Fibroblast of lung (primary cell): Measurements from ENCODE around the gene NHS. TPM values are rescaled to one million over a fixed set of nuclear protein-coding genes. Genes with fewer than 3 reads are reported as not detected.

Experiments used
- DNase-seq, 2 donors: peaks; one replicate each; pipeline versions ENCODE4 v3.0.0 to v3.0.0-alpha.2; 2010; ENCODE audit warnings: low read depth in 2 of 2
- H2AFZ ChIP-seq: 2 replicates; pipeline ENCODE4 v1.5.1; 2012; ENCODE audit warnings: low read length, control low read depth, inconsistent platforms
- H3K27ac ChIP-seq: 2 replicates; pipeline ENCODE4 v1.5.1; 2011; ENCODE audit warnings: low read length, control low read depth; ENCODE audit not compliant: insufficient read depth
- H3K27me3 ChIP-seq: 2 replicates; pipeline ENCODE4 v1.5.1; 2011; ENCODE audit warnings: mild to moderate bottlenecking, low read length; ENCODE audit not compliant: control insufficient read depth, insufficient read depth
- H3K36me3 ChIP-seq: 2 replicates; pipeline ENCODE4 v1.5.1; 2011; ENCODE audit warnings: low read length; ENCODE audit not compliant: control insufficient read depth, insufficient read depth
- H3K4me1 ChIP-seq: 2 replicates; pipeline ENCODE4 v1.5.1; 2011; ENCODE audit warnings: low read length; ENCODE audit not compliant: control insufficient read depth, insufficient read depth; ENCODE audit errors: extremely low read depth
- H3K4me2 ChIP-seq: 2 replicates; pipeline ENCODE4 v1.5.1; 2011; ENCODE audit warnings: low read length, control low read depth; ENCODE audit not compliant: insufficient read depth; ENCODE audit errors: extremely low read depth
- H3K4me3 ChIP-seq, 4 experiments: fragments of 200-600 bp in 1 of 4; sonication (generic) in 1 of 4; replicated peaks in 1 of 4; 2 replicates each; pipeline ENCODE4 v1.5.1; 2011 to 2016; ENCODE audit warnings: low read length in 4 of 4, low read depth in 3 of 4, mild to moderate bottlenecking in 3 of 4, control low read depth in 2 of 4, inconsistent platforms in 1 of 4, mixed read lengths in 1 of 4; ENCODE audit not compliant: insufficient read depth in 1 of 4; ENCODE audit errors: control extremely low read depth in 1 of 4
- H3K79me2 ChIP-seq: 2 replicates; pipeline ENCODE4 v1.5.1; 2012; ENCODE audit warnings: mild to moderate bottlenecking, low read length, inconsistent platforms; ENCODE audit not compliant: control insufficient read depth, insufficient read depth
- H3K9ac ChIP-seq: 2 replicates; pipeline ENCODE4 v1.5.1; 2011; ENCODE audit warnings: mild to moderate bottlenecking, low read length, control low read depth; ENCODE audit not compliant: insufficient read depth
- H3K9me3 ChIP-seq: 2 replicates; pipeline ENCODE4 v1.5.1; 2012; ENCODE audit warnings: low read depth, low read length; ENCODE audit not compliant: control insufficient read depth, insufficient read depth
- H4K20me1 ChIP-seq: 2 replicates; pipeline ENCODE4 v1.5.1; 2011; ENCODE audit warnings: low read length; ENCODE audit not compliant: control insufficient read depth, insufficient read depth; ENCODE audit errors: extremely low read depth
- CTCF ChIP-seq, 2 donors: IDR thresholded peaks in 1 of 2; conservative IDR thresholded peaks in 1 of 2; 1 replicate in 1 of 2; 2 replicates in 1 of 2; pipeline ENCODE4 v1.5.1; 2011 to 2012; ENCODE audit warnings: low read length in 2 of 2, control low read depth in 1 of 2, inconsistent platforms in 1 of 2, low read depth in 1 of 2, mild to moderate bottlenecking in 1 of 2
- EZH2 ChIP-seq: IDR thresholded peaks from 2 replicates; pipeline ENCODE4 v1.5.1; 2012; ENCODE audit warnings: low read length, control low read depth, mild to moderate bottlenecking; ENCODE audit errors: missing control alignments
- polyA plus RNA-seq, 2 donors: library from polyadenylated mRNA; depleted of rRNA in 1 of 2; stranded (reverse) in 1 of 2; unstranded in 1 of 2; fragments of >200 nt; gene quantifications; 2 replicates each; pipeline ENCODE4 v1.2.1, GENCODE V29; 2011 to 2012; ENCODE audit warnings: missing spikeins in 1 of 2
- total RNA-seq: library from RNA; depleted of rRNA; stranded (reverse); fragments of >200 nt; gene quantifications from 2 replicates; pipeline ENCODE4 v1.2.1, GENCODE V29; 2014

The NHS gene
- total and polyA plus RNA-seq, 2 donors (not counting 1 experiment from before 2014, with no cell fraction given), result 1.4 to 3.8 TPM

- DNase-seq, result no peak
- no peak overlapping the region for H3K27ac ChIP-seq
Measured at GRCh38 chrX:17560385-17560784, 185.4 kb downstream of the NHS start.

GRCh38 chrX:17563076-17563475, 188.1 kb downstream of the NHS start:
- no peak for DNase-seq
- H3K9ac ChIP-seq, result no peak overlapping the region

More at GRCh38 chrX:17560385-17560784, 185.4 kb downstream of the NHS start:
- Histone ChIP-seq H3K36me3 (no peaks in the 10 kb centered on the region), H3K4me3 (no peak overlapping the region), H3K4me1 (peaks cover 7% of the 10 kb centered on the region), H3K4me2 (no peak overlapping the region), H3K9me3 (no peaks in the 10 kb centered on the region), H3K9ac (no peak overlapping the region), H2AFZ (no peak overlapping the region), H4K20me1 (no peaks in the 10 kb centered on the region), H3K27me3 (no peaks in the 10 kb centered on the region), H3K79me2 (no peaks in the 10 kb centered on the region)
- TF ChIP-seq CTCF (conservative IDR thresholded peaks at IDR 0.05 in 1 of 2, IDR thresholded peaks at IDR 0.05 in 1 of 2; ENCODE audit: low read depth in 1 of 2, low read length in 2 of 2), result no peak
- no peak for TF ChIP-seq EZH2

GRCh38 chrX:17563515-17563914, 188.5 kb downstream of the NHS start:
- no peak overlapping the region for H2AFZ ChIP-seq

More at GRCh38 chrX:17563076-17563475, 188.1 kb downstream of the NHS start:
- Histone ChIP-seq H3K27me3 (no peaks in the 10 kb centered on the region), H2AFZ (no peak overlapping the region), H3K4me3 (no peak overlapping the region), H3K9me3 (no peaks in the 10 kb centered on the region), H3K4me1 (peaks cover 7% of the 10 kb centered on the region), H3K36me3 (no peaks in the 10 kb centered on the region), H3K79me2 (no peaks in the 10 kb centered on the region), H3K4me2 (no peak overlapping the region), H4K20me1 (no peaks in the 10 kb centered on the region), H3K27ac (no peak overlapping the region)
- no peak for TF ChIP-seq CTCF (conservative IDR thresholded peaks at IDR 0.05 in 1 of 2, IDR thresholded peaks at IDR 0.05 in 1 of 2; ENCODE audit: low read depth in 1 of 2, low read length in 2 of 2)

More at GRCh38 chrX:17563515-17563914, 188.5 kb downstream of the NHS start:
- TF ChIP-seq EZH2, result no peak
- no peak for TF ChIP-seq CTCF (conservative IDR thresholded peaks at IDR 0.05 in 1 of 2, IDR thresholded peaks at IDR 0.05 in 1 of 2; ENCODE audit: low read depth in 1 of 2, low read length in 2 of 2)
- Histone ChIP-seq H3K27me3 (no peaks in the 10 kb centered on the region), H4K20me1 (no peaks in the 10 kb centered on the region), H3K4me2 (no peak overlapping the region), H3K9me3 (no peaks in the 10 kb centered on the region), H3K36me3 (no peaks in the 10 kb centered on the region), H3K4me3 (no peak overlapping the region), H3K27ac (no peak overlapping the region), H3K9ac (no peak overlapping the region), H3K79me2 (no peaks in the 10 kb centered on the region), H3K4me1 (peaks cover 7% of the 10 kb centered on the region)
- peak in 1 of 2 donors; percentile 88 for DNase-seq
